NCI-H1105 treated with DMSO at 0.1 percent for 48 hours (cell line): ENCODE results near the gene HS6ST1.
"Not testable (repeated sequence)": the region's sequence is repeated elsewhere in the genome, so short reads cannot be mapped to it uniquely, and the experiment has no call there.

ENCODE experiments used
- DNase-seq: peaks from one replicate; lab custom pipeline; 2025; lab: John Stamatoyannopoulos, UW

HS6ST1 gene

GRCh38 chr2:128321784-128322714, 3.4 kb upstream of the HS6ST1 start:
- DNase-seq = peak; percentile 65

GRCh38 chr2:128320906-128321771, 2.5 kb upstream of the HS6ST1 start:
- no peak for DNase-seq

DNA sequence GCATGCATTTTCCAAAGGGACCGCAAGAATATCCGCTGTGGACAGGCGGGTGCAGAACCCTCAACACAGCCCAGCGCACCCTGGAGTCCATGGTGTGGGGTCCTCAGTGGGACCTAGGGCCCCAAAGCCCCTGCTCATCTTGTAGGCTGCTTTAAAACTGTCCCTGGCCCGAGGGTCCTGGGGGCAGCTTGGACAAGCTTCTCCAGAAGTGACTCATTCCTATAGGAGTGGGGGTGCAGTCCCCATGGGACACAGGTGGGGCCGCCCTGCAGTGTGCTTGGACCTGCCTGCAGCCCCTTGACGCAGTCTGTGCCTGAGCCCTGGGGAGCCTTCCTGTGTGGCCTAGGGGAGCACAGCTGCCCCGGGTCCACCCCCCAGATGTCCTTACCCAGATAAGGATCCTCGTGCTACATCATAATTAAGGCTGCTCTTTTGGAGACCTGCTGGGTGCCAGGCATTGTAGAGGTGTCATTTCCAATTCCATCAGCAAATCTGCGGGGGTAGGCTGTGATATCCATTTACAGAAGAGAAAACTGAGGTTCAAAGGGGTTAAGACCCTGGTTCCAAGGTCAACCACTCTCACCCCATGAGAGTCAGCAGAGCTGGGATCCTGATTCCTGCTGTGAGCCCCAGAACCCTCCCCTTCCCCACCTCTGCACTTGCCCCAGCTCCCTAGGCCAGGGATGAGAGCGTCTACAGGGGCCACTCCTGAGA, 1.7 kb upstream of the HS6ST1 start:
- no peak for DNase-seq

GRCh38 chr2:128319631-128320191, 1.0 kb upstream of the HS6ST1 start:
- no peak for DNase-seq

GRCh38 chr2:128318245-128318644, 423 bp downstream of the HS6ST1 start:
- DNase-seq = not testable (repeated sequence)

- not testable (repeated sequence) for DNase-seq
Measured at GRCh38 chr2:128317899-128318225, 806 bp downstream of the HS6ST1 start.

DNA sequence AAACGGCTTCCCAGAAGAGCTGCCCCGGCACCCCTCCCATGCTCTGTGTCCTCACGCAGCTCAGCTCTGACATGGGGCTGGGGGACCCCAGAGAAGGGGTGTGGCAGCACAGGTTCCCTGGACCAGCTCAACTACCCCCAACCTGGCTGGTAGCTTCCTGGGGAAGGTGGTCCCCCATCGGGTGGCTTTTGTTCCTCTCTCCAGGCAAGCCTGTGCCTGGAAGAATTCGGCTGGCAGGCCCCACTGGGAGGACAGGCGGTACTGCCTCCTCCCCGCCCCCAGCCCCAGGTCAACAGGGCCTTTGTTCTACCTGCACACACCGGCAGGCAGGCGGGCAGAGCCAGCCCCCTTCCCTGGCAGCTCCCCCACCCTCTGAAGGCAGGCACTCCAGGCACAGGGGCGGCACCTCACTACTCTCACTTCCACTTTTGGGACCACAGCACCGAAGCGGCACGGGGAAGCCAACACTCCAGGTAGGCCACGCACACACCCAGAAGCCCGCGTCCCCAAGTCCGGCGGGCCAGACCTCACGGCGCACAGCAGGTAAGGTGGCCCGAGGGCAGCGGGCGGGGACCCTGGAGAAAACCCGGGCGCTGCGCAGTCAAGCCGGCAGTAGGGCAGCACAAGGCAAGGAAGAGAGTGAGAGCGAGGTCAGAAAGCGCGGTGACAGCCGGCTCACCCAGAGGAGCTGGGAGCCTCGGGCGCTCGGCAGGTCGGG, 1.3 kb downstream of the HS6ST1 start:
- peak; percentile 35 for DNase-seq

DNA sequence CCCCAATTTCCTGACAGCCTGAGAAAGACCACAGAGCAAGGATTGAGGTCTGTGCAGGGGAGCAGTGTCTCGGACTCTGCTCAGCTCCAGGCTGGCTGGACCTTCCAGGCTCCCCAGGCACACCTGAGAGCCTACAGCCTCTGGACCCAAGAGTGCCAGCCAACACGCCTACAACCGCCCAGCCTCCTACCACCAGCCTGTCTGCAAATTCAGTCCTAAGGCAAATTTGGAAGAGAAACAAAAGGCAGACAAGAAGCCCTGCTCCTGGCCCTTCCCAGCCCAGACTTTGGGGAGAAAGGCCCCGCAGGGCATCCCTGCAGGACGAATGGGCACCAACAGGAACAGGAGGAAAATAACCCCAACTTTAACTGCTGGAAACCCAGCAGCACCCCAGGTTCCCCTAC, 1.9 kb downstream of the HS6ST1 start:
- no peak for DNase-seq

DNA sequence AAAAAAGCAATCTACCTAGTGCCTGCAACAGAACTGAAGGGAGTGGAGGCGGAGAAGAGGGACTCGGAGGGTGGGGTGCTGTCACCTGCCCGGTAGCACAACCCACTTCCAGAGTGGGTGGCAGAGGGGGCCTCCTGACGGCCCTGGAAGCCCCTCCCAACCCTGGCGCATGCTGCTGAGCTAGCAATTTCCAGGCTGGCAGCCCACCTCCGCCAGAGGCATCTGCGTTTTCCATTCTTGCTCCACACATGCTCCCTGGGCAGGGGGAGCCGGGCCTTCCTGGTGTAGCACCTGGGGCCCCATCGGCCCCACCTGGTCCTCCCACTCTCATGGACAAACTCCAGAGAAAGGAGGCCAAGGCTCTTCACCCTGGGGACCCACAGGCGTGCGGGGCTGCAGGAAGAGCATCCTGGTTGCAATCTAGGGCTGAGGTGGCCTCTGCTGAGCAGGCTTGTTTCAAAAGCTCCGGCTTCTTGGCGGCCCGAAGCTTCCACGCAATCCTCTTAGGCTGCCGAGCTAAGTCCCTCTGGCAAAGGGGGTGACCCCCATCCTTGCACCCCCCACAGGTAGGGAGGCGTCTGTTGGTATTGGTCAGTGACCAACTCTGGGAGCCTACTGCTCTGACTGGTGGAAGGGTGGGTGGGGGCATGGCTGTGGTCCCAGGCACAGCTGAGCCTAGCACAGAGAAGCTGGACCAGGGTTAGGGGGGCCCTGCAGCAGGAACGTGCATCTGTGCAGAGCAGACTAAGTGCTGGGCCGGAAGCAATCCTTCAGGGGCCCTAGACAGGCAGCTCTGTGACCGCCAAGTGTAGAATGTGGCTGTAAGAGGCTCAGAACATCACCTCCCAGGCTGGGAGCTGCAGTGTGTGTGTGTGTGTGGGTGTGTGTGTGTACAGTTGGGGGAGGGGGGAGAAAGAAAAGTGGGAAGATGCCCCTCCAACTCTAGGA, 2.6 kb downstream of the HS6ST1 start:
- DNase-seq = no peak

- peak; percentile 15 for DNase-seq
Measured at GRCh38 chr2:128315122-128315828, 3.4 kb downstream of the HS6ST1 start.

DNA sequence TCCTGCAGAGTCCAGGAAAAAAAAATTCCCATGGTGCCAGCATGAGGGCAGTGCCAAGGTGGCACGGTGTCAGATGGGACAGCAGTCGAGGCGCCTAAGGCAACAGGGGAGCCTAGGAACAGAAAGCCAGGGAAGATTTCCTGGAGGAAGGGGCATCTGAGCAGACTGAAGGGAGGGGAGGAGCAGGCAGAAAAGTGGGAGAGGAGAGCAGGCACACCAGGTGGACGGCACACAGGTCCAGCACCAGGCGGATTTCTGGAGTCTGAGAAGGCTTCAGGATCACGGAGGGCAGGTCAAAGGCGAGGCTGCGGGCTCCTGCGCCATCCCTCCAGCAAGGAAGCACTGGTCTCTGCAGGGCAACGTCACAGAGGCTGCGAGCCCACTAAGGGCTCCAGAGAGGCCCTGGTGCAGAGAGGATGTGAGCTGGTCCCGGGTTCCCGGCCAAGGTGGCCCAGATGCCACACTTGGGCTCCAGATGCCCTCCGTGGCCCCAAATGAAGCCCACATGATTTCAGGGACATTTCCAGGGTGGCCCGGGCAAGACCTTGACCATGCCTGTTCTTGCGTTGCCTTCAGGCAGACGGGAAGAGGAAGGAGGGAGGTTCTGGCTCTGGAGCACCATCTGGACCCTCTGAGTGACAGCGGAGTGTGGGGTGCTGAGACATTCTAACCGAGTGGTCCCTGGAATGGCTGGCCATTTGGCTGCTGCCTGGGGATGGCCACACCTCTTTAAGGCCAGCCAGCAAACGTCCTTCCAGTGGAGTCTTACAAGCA, 4.1 kb downstream of the HS6ST1 start:
- no peak for DNase-seq

DNA sequence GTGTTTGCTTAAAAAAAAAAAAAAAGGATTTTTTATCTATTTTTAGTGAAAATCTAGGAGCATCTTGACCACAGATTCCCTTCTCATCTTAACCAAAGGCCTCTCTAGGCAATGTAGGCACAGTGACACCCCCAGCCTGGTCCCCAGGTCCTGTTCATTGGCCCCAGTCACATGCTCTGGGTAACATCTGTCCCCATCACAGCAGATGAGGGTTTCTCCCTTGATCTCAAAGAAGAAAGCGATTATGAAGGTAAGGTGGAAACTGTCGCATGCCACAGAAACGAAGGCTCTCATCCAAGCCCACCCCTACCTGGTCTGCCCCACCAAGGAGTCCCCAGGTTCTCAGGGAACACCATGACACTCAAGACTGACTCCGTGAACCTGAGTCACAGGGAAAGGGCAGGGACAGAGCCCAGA, 4.7 kb downstream of the HS6ST1 start:
- DNase-seq = no peak

- DNase-seq = peak; percentile 7
Measured at GRCh38 chr2:128313091-128313836, 5.4 kb downstream of the HS6ST1 start.

DNA sequence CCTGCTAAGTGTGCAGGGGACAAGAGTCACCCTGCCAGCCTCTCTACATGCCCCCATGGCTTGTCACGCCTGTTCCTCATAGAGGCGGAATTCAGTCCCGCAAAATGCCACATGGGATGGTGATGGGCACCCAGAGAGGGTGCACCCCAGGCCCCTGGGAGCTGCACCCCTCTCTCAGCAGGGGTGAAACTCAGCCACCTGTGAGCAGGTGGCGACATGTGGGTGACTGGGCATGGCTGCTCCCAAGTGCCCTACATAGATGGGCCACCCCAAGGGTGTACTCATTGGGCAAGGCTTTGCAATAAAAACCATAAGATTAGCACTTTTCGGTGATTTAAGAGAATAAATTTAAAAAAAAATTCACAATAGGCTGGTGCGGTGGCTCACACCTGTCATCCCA, 6.3 kb downstream of the HS6ST1 start:
- no peak for DNase-seq

DNA sequence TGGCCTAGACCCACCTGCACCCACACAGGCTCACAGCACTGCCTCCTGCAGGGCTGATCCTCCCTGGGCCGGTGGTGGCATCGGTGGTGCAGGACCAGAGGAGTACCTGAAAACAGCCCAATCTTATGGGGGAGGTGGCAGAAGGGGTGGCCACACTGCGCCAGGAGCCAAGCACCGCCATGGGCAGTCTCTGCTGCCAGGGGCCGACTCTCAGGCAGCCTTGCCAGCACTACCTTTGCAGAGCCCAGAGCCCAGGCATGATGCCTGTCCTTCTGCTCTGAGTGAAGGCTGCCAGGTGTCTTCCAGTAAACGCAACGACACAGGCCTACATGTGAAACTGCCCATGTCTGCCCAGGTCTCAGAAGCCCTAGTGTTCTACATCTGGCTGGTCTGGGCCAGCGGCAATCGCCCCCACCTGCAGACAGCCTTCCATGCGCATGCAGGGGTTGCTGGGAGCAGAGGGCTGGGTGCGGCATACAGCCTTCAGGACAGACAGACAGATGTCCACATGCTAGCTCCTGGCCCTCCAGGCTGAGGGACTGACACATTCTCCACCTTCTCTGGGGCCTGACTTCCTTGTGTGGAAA, 6.8 kb downstream of the HS6ST1 start:
- no peak for DNase-seq

GRCh38 chr2:128311216-128311754, 7.4 kb downstream of the HS6ST1 start:
- DNase-seq = no peak

GRCh38 chr2:128310761-128311160, 7.9 kb downstream of the HS6ST1 start:
- no peak for DNase-seq
